Muscle layer of colon (tissue), 2 donors: ENCODE data around the gene NUP54.

ENCODE experiments used
- H3K27ac ChIP-seq: one replicate; pipeline ENCODE4 v1.7.0; 2013; ENCODE audit warnings: low read depth, mild to moderate bottlenecking, low read length, moderate library complexity
- H3K27me3 ChIP-seq, 2 donors: one replicate each; pipeline ENCODE4 v1.7.0; 2013; ENCODE audit warnings: low read length in 2 of 2, mild to moderate bottlenecking in 2 of 2; ENCODE audit not compliant: insufficient read depth in 2 of 2, control insufficient read depth in 1 of 2
- H3K36me3 ChIP-seq: one replicate; pipeline ENCODE4 v1.7.0; 2013; ENCODE audit warnings: mild to moderate bottlenecking, low read length; ENCODE audit not compliant: insufficient read depth
- H3K4me1 ChIP-seq: one replicate; pipeline ENCODE4 v1.7.0; 2013; ENCODE audit warnings: mild to moderate bottlenecking, low read length; ENCODE audit not compliant: insufficient read depth
- H3K4me3 ChIP-seq, 2 donors: one replicate each; pipeline ENCODE4 v1.7.0; 2013; ENCODE audit warnings: low read length in 2 of 2, low read depth in 1 of 2, mild to moderate bottlenecking in 1 of 2, moderate library complexity in 1 of 2
- H3K9ac ChIP-seq: one replicate; pipeline ENCODE4 v1.7.0; 2013; ENCODE audit warnings: low read length
- H3K9me3 ChIP-seq: one replicate; pipeline ENCODE4 v1.7.0; 2013; ENCODE audit warnings: mild to moderate bottlenecking, low read length
- donor health status: abdominal sarcoma.
- donor health status: Adenocarcinoma of cecum.

The NUP54 gene

GRCh38 chr4:76148142-76148865 lies at the start of gene NUP54:
Gene NUP54, minus strand, starts transcription at chr4:76148397. Its CDS starts 23 bp downstream, at chr4:76148374.
- Histone ChIP-seq H3K27ac (peak within 1 kb of the TSS; percentile 91), H3K36me3 (no peaks in the 10 kb centered on the region), H3K9me3 (no peaks in the 10 kb centered on the region), H3K4me3 (peak within 1 kb of the TSS; percentile 78 to 99), H3K4me1 (peaks cover 31% of the 10 kb centered on the region), H3K9ac (peak within 1 kb of the TSS; percentile 93), H3K27me3 (no peaks in the 10 kb centered on the region)

GRCh38 chr4:76197031-76197743 lies 49.0 kb upstream of the NUP54 start:
- peak overlapping the region; percentile 79 for H3K27ac ChIP-seq
- H3K9me3 ChIP-seq: no peaks in the 10 kb centered on the region
- H3K4me3 ChIP-seq: no peak overlapping the region
- H3K36me3 ChIP-seq: peaks cover 30% of the 10 kb centered on the region
- H3K9ac ChIP-seq: no peak overlapping the region
- peaks cover 60% of the 10 kb centered on the region for H3K4me1 ChIP-seq
- no peaks in the 10 kb centered on the region for H3K27me3 ChIP-seq

DNA sequence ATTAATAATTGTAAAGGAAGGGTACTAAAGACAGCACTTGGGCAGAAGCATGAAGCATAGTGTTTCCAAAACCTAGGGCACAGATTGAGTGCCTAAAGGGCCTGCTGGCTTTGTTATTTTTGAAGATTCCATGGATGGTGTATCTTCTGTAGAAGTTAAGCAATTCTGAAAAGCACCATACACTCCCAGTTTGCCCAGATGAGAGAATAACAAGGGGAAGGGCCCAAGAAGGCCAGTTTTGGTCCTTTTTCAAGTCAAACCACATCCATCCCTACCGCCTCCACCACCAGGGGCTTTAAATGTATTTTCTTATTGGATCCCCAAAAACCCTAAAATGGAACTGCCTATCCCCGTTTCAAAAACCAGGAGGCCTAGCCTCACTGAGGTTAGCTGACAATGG lies 48.2 kb upstream of the NUP54 start:
- Histone ChIP-seq H3K36me3 (peaks cover 35% of the 10 kb centered on the region), H3K9me3 (no peaks in the 10 kb centered on the region), H3K4me1 (peaks cover 56% of the 10 kb centered on the region), H3K27ac (no peak overlapping the region), H3K4me3 (no peak overlapping the region), H3K9ac (no peak overlapping the region), H3K27me3 (no peaks in the 10 kb centered on the region)

DNA sequence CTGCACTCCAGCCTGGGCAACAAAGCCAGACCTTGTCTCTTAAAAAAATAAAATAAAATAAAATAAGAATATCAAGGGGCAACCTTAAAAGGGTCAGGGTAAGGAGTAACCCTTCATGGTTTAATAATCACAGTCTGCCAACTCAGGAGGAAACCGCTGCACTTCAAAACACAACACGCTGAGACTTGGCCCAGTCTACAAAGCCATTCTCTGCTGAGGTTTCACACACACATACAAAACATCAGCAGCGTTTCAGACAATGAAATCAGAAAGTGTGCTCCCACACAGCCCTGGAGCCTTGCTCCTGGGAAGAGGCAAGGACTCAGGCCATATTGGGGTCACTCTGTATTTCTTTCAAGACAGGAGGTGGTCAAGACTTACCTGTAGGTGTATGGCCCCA lies 47.1 kb upstream of the NUP54 start:
- Histone ChIP-seq H3K4me1 (peaks cover 45% of the 10 kb centered on the region), H3K4me3 (no peak overlapping the region), H3K36me3 (peaks cover 35% of the 10 kb centered on the region), H3K27me3 (no peaks in the 10 kb centered on the region), H3K9me3 (no peaks in the 10 kb centered on the region), H3K27ac (no peak overlapping the region), H3K9ac (no peak overlapping the region)

GRCh38 chr4:76194325-76194724 lies 46.1 kb upstream of the NUP54 start:
- Histone ChIP-seq H3K4me3 (no peak overlapping the region), H3K9ac (no peak overlapping the region), H3K4me1 (peaks cover 35% of the 10 kb centered on the region), H3K27me3 (no peaks in the 10 kb centered on the region), H3K9me3 (no peaks in the 10 kb centered on the region), H3K36me3 (peaks cover 35% of the 10 kb centered on the region), H3K27ac (no peak overlapping the region)

- Histone ChIP-seq H3K27me3 (no peaks in the 10 kb centered on the region), H3K27ac (no peak overlapping the region), H3K9ac (no peak overlapping the region), H3K4me1 (peaks cover 25% of the 10 kb centered on the region), H3K36me3 (peaks cover 40% of the 10 kb centered on the region), H3K9me3 (no peaks in the 10 kb centered on the region), H3K4me3 (no peak overlapping the region)
Observed at GRCh38 chr4:76192236-76192635, 44.0 kb upstream of the NUP54 start.

DNA sequence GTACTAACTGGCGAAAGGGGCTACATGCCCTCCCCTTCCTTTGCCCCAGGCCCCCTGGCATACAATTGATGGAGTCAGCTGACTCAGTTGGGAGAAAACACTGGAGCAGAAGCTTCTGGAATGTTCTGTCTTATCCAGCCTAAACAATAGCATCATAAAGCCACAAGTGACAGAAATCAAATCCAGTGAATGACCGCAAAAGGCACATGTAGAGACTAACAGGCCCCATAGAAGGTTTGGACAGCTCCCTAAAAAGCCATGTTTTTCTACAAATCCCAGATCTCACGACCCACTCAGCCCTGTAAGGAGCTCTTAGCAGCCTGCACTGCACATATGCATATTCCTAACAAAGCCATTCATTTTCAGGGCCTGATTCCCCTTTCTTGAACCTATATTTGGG lies 40.4 kb upstream of the NUP54 start:
- peaks cover 31% of the 10 kb centered on the region for H3K36me3 ChIP-seq
- no peaks in the 10 kb centered on the region for H3K9me3 ChIP-seq
- H3K4me3 ChIP-seq: no peak overlapping the region
- H3K9ac ChIP-seq: no peak overlapping the region
- H3K27ac ChIP-seq: no peak overlapping the region
- peaks cover 18% of the 10 kb centered on the region for H3K4me1 ChIP-seq
- H3K27me3 ChIP-seq: no peaks in the 10 kb centered on the region

GRCh38 chr4:76188149-76188548 lies 40.0 kb upstream of the NUP54 start:
- Histone ChIP-seq H3K27me3 (no peaks in the 10 kb centered on the region), H3K4me1 (peaks cover 18% of the 10 kb centered on the region), H3K4me3 (no peak overlapping the region), H3K27ac (no peak overlapping the region), H3K9ac (no peak overlapping the region), H3K9me3 (no peaks in the 10 kb centered on the region), H3K36me3 (peaks cover 27% of the 10 kb centered on the region)

- Histone ChIP-seq H3K9me3 (no peaks in the 10 kb centered on the region), H3K9ac (no peak overlapping the region), H3K27me3 (no peaks in the 10 kb centered on the region), H3K27ac (no peak overlapping the region), H3K36me3 (peaks cover 17% of the 10 kb centered on the region), H3K4me3 (no peak overlapping the region), H3K4me1 (peaks cover 18% of the 10 kb centered on the region)
Observed at GRCh38 chr4:76187152-76187551, 39.0 kb upstream of the NUP54 start.

- Histone ChIP-seq H3K27ac (no peak overlapping the region), H3K9me3 (no peaks in the 10 kb centered on the region), H3K9ac (no peak overlapping the region), H3K4me3 (no peak overlapping the region), H3K27me3 (no peaks in the 10 kb centered on the region), H3K36me3 (peaks cover 19% of the 10 kb centered on the region), H3K4me1 (peaks cover 17% of the 10 kb centered on the region)
Observed at GRCh38 chr4:76182463-76182862, 34.3 kb upstream of the NUP54 start.

DNA sequence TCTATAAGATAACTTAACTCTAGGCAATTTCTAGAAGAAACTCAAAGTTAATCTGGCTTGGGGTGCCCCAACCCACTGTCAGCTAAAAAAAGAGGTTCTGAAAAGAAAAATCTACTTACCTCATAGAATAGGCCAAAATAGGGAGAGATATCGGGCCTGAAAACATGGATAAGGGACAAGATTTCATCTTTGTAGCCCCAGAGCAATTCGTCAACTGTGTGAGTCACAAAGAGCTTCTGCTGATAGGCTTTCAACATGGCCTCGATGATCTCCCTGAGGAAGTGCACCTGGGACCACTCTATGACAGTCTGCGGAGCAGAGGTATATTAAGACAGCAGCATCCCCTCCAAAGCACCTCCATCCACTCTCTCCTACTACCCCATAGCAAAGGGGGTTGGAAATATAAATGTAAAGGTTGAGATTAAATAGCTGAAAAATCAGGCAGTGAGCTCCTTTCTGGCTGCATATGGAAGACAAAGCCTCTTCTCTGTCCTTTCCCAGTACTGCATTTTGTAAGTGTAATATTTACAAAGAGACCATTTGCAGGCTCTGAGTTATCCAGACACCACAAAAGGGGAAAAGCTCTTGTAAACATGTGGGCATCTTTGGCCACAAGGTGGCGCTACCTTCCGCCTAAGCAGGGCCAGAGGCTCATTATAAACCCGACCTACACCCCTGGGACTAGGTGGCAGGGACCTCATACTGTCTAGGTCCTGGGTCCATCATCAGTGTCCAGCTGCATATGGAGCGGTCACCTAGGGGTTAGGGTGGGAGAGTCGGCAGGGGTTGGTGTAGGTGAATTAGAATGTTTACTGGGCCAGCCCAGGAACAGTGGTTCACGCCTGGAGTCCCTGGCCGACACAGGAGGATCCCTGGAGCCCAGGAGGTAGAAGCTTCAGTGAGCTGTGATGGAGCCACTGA lies 31.5 kb upstream of the NUP54 start:
- Histone ChIP-seq H3K9ac (no peak overlapping the region), H3K27ac (no peak overlapping the region), H3K4me1 (peaks cover 8% of the 10 kb centered on the region)

More for the DNA sequence above, 31.5 kb upstream of the NUP54 start:
- H3K27me3 ChIP-seq: no peaks in the 10 kb centered on the region
- no peak overlapping the region for H3K4me3 ChIP-seq
- no peaks in the 10 kb centered on the region for H3K9me3 ChIP-seq
- H3K36me3 ChIP-seq: peaks cover 27% of the 10 kb centered on the region
